ENCODE measurements around the gene WASF3.

WASF3 gene

DNA sequence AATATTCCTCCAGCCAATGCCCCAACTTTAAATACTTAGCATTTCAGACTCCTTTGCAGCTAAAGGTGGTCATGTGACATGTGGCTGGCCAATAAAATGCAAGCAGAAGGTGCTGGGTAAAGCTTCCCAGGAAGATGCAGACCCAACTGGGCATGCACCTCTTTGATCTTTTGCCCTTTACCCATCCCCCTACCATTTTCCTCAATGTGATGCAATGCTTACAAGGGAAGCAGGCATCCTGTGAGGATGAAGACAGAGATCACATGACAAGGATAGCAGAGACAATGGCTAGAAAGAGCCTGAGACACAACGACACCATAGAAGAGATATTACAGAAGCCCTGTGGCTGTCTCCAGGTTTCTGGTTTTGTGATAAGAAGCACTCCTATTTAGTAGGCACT, 2.1 kb upstream of the WASF3 start:
- TF ChIP-seq, protein P1, sequence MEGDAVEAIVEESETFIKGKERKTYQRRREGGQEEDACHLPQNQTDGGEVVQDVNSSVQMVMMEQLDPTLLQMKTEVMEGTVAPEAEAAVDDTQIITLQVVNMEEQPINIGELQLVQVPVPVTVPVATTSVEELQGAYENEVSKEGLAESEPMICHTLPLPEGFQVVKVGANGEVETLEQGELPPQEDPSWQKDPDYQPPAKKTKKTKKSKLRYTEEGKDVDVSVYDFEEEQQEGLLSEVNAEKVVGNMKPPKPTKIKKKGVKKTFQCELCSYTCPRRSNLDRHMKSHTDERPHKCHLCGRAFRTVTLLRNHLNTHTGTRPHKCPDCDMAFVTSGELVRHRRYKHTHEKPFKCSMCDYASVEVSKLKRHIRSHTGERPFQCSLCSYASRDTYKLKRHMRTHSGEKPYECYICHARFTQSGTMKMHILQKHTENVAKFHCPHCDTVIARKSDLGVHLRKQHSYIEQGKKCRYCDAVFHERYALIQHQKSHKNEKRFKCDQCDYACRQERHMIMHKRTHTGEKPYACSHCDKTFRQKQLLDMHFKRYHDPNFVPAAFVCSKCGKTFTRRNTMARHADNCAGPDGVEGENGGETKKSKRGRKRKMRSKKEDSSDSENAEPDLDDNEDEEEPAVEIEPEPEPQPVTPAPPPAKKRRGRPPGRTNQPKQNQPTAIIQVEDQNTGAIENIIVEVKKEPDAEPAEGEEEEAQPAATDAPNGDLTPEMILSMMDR (IDR thresholded peaks at IDR 0.05; ENCODE audit: low read depth, low read length), result no peak
- in situ Hi-C loops (cut with HindIII; ENCODE audit: low sequenced_read_pairs), result no loop called here
- DNase-seq (ENCODE audit: low read depth, low spot score), result no peak
- H3K4me3 ChIP-seq (ENCODE audit: low read depth, low read length), result no peak overlapping the region

- no peak for DNase-seq (ENCODE audit: low read depth, low spot score)
- TF ChIP-seq, protein P1 (IDR thresholded peaks at IDR 0.05; ENCODE audit: low read depth, low read length), result no peak
- H3K4me3 ChIP-seq (ENCODE audit: low read depth, low read length), result peak overlapping the region; percentile 22
- in situ Hi-C loops (cut with HindIII; ENCODE audit: low sequenced_read_pairs), result no loop called here
Measured at GRCh38 chr13:26557051-26557392, 461 bp upstream of the WASF3 start.

DNA sequence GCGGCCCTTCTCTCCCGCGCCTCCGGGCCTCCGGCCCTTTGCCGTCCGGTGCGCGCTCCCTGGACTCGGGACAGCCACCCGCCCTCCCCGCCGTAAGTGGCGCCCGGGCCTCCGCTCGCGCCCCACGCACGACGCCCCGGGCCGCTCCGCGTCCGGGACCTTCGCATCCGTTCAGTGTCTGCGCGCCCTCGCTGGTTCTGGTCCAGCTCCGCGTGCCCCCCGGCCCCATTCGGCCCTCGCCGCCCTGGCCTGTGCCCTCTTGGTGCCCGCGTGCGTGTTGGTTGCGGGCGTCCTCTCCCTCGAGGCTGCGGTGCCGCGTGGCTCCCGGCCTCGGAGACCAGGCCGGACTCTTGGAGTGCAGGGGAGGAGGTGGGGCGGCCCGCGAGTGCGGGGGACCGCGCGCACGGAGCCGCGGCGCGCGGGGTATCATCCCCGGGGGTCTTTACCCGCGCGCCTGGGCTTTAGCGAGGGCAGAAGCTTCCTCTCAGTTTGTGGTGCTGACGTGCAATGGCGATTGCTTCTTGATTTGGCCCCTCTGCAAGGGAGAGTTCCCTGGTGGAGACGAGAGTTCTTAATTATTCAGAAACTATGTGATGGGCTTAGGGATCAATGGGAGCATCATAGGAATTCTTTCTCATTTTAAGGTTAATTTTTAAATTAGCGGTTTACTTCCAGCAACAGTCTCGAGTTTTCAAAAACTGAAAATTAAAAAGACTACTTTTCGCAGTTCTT, 757 bp downstream of the WASF3 start:
- in situ Hi-C loops (cut with HindIII; ENCODE audit: low sequenced_read_pairs), result no loop called here
- peak; percentile 14 for DNase-seq (ENCODE audit: low read depth, low spot score)
- peak overlapping the region; percentile 53 for H3K4me3 ChIP-seq (ENCODE audit: low read depth, low read length)
- TF ChIP-seq, protein P1 (IDR thresholded peaks at IDR 0.05; ENCODE audit: low read depth, low read length), result no peak

- no peak overlapping the region for H3K4me3 ChIP-seq (ENCODE audit: low read depth, low read length)
- DNase-seq (ENCODE audit: low read depth, low spot score), result peak; percentile 5
- TF ChIP-seq, protein P1 (IDR thresholded peaks at IDR 0.05; ENCODE audit: low read depth, low read length), result no peak
- in situ Hi-C loops (cut with HindIII; ENCODE audit: low sequenced_read_pairs), result no loop called here
Measured at GRCh38 chr13:26558987-26559386, 1.5 kb downstream of the WASF3 start.

- TF ChIP-seq, protein P1 (IDR thresholded peaks at IDR 0.05; ENCODE audit: low read depth, low read length), result no peak
- no peak overlapping the region for H3K4me3 ChIP-seq (ENCODE audit: low read depth, low read length)
- in situ Hi-C loops (cut with HindIII; ENCODE audit: low sequenced_read_pairs), result no loop called here
- DNase-seq (ENCODE audit: low read depth, low spot score), result no peak
Measured at GRCh38 chr13:26560456-26560855, 3.0 kb downstream of the WASF3 start.

DNA sequence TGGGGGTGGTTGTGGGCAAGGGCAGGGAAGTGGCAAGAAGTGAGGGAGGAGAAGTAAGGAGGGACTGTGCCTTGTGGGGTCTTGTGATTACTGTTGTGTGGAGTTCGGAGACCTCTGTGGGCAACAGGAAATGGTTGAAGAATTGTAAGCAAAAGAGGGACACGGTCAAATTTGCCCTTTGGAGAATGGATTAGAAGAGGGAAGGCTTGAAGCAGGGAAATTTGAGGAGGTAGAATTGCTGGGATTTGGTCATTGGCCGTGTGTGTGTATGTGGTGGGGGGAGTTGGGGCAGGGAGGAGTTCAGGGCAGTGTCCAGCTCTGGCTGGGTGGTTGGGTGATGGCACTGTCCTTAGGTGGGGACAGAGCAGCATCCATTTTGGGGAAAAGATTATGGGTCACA, 3.6 kb downstream of the WASF3 start:
- TF ChIP-seq, protein P1 (IDR thresholded peaks at IDR 0.05; ENCODE audit: low read depth, low read length), result no peak

More for the DNA sequence above, 3.6 kb downstream of the WASF3 start:
- DNase-seq (ENCODE audit: low read depth, low spot score), result no peak
- H3K4me3 ChIP-seq (ENCODE audit: low read depth, low read length), result no peak overlapping the region
- in situ Hi-C loops (cut with HindIII; ENCODE audit: low sequenced_read_pairs), result no loop called here

Data from astrocyte of the spinal cord (primary cell).